Measurements from ENCODE around the gene HDAC5. TPM values are rescaled to one million over a fixed set of nuclear protein-coding genes. Genes with fewer than 3 reads are reported as not detected.

HDAC5 gene
- total and polyA plus RNA-seq, 2 donors (not counting 1 experiment from before 2014, with no cell fraction given), result 31.3 to 125 TPM

DNA sequence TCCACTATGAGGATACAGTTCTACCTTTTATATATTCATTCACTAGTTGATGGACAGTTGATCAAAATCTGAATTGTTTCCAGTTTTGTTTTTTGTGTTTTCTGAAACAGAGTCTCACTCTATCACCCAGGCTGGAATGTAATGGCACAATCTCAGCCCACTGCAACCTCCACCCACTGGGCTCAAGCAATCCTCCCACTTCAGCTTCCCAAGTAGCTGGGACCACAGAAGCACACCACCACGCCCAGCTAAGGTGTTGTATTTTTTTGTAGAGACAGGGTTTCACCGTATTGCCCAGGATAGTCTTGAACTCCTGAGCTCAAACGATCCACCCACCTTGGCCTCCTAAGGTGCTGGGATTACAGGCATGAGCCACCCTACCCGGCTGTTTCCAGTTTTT, 78.0 kb downstream of the HDAC5 start:
- H4K20me1 ChIP-seq (ENCODE audit: control insufficient read depth, extremely low read depth, insufficient read depth, low read length), result no peaks in the 10 kb centered on the region
- H3K36me3 ChIP-seq (ENCODE audit: control insufficient read depth, insufficient read depth, low read length), result peaks cover 5% of the 10 kb centered on the region
- H2AFZ ChIP-seq (ENCODE audit: low read length), result no peak overlapping the region
- no peak overlapping the region for H3K4me2 ChIP-seq (ENCODE audit: extremely low read depth, insufficient read depth, low read length)
- peaks cover 11% of the 10 kb centered on the region for H3K4me1 ChIP-seq (ENCODE audit: control insufficient read depth, extremely low read depth, insufficient read depth, low read length)
- no peak overlapping the region for H3K9ac ChIP-seq (ENCODE audit: insufficient read depth, low read length)
- TF ChIP-seq, protein P1, sequence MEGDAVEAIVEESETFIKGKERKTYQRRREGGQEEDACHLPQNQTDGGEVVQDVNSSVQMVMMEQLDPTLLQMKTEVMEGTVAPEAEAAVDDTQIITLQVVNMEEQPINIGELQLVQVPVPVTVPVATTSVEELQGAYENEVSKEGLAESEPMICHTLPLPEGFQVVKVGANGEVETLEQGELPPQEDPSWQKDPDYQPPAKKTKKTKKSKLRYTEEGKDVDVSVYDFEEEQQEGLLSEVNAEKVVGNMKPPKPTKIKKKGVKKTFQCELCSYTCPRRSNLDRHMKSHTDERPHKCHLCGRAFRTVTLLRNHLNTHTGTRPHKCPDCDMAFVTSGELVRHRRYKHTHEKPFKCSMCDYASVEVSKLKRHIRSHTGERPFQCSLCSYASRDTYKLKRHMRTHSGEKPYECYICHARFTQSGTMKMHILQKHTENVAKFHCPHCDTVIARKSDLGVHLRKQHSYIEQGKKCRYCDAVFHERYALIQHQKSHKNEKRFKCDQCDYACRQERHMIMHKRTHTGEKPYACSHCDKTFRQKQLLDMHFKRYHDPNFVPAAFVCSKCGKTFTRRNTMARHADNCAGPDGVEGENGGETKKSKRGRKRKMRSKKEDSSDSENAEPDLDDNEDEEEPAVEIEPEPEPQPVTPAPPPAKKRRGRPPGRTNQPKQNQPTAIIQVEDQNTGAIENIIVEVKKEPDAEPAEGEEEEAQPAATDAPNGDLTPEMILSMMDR (conservative IDR thresholded peaks at IDR 0.05 in 1 of 2, IDR thresholded peaks at IDR 0.05 in 1 of 2; ENCODE audit: low read depth in 1 of 2, low read length in 2 of 2), result no peak
- no peak for TF ChIP-seq EZH2 (IDR thresholded peaks at IDR 0.05; ENCODE audit: low read length, missing control alignments)
- H3K27me3 ChIP-seq (ENCODE audit: control insufficient read depth, insufficient read depth, low read length), result no peaks in the 10 kb centered on the region
- H3K9me3 ChIP-seq (ENCODE audit: control insufficient read depth, insufficient read depth, low read depth, low read length), result no peaks in the 10 kb centered on the region
- H3K27ac ChIP-seq (ENCODE audit: insufficient read depth, low read length), result no peak overlapping the region
- DNase-seq (ENCODE audit: low read depth in 2 of 2), result no peak
- no peak overlapping the region for H3K4me3 ChIP-seq (replicated peaks in 1 of 4; ENCODE audit: control extremely low read depth in 1 of 4, insufficient read depth in 1 of 4, low read depth in 3 of 4, low read length in 4 of 4)
- H3K79me2 ChIP-seq (ENCODE audit: control insufficient read depth, insufficient read depth, low read length), result peaks cover 36% of the 10 kb centered on the region

DNA sequence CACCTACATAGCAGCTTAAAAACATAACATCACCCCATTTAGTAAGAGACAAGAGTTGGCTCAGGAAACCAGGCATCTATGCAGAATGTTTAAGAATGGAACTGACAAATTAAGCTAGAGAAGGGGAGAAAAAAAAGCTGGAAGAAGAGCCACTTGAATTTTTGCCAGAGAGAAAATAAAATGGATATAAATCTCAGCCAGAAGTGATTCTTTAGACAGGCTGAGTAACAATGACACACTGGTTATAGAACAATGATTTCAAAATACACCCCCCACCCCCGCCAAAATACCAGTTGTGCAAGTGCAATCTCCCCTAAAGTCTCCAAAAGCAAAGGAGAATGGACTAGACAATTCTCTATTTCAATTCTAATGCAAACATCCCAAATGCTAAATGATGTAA, 79.4 kb downstream of the HDAC5 start:
- Histone ChIP-seq H2AFZ (ENCODE audit: low read length) (no peak overlapping the region), H3K27ac (ENCODE audit: insufficient read depth, low read length) (peak overlapping the region; percentile 28), H3K9ac (ENCODE audit: insufficient read depth, low read length) (no peak overlapping the region), H3K36me3 (ENCODE audit: control insufficient read depth, insufficient read depth, low read length) (peaks cover 1% of the 10 kb centered on the region), H4K20me1 (ENCODE audit: control insufficient read depth, extremely low read depth, insufficient read depth, low read length) (no peaks in the 10 kb centered on the region), H3K4me1 (ENCODE audit: control insufficient read depth, extremely low read depth, insufficient read depth, low read length) (peaks cover 11% of the 10 kb centered on the region), H3K4me3 (replicated peaks in 1 of 4; ENCODE audit: control extremely low read depth in 1 of 4, insufficient read depth in 1 of 4, low read depth in 3 of 4, low read length in 4 of 4) (no peak overlapping the region), H3K4me2 (ENCODE audit: extremely low read depth, insufficient read depth, low read length) (no peak overlapping the region), H3K27me3 (ENCODE audit: control insufficient read depth, insufficient read depth, low read length) (no peaks in the 10 kb centered on the region), H3K79me2 (ENCODE audit: control insufficient read depth, insufficient read depth, low read length) (peaks cover 38% of the 10 kb centered on the region), H3K9me3 (ENCODE audit: control insufficient read depth, insufficient read depth, low read depth, low read length) (no peaks in the 10 kb centered on the region)
- peak; percentile 46 to 51 for DNase-seq (ENCODE audit: low read depth in 2 of 2)
- TF ChIP-seq EZH2 (IDR thresholded peaks at IDR 0.05; ENCODE audit: low read length, missing control alignments), result no peak
- TF ChIP-seq, protein P1 (conservative IDR thresholded peaks at IDR 0.05 in 1 of 2, IDR thresholded peaks at IDR 0.05 in 1 of 2; ENCODE audit: low read depth in 1 of 2, low read length in 2 of 2), result no peak

DNA sequence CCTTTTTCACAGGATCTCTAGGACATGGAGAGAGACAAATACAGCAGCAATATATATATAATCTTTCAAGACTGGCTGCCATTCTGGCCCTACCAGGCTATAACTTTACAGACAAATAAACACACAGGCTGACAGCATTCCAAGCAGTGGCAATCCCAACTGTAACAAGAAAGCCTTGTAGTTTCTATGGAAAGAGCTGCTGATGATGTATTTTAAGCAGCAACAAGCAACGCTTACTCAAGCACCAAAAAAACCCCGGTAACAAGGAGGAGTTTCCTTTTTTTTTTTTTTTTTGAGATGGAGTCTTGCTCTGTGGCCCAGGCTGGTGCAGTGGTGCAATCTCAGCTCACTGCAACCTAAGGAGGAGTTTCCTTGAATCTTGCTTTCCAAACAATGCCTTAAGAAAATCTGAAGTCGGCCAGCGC, 80.2 kb downstream of the HDAC5 start:
- Histone ChIP-seq H3K4me1 (ENCODE audit: control insufficient read depth, extremely low read depth, insufficient read depth, low read length) (peaks cover 11% of the 10 kb centered on the region), H4K20me1 (ENCODE audit: control insufficient read depth, extremely low read depth, insufficient read depth, low read length) (no peaks in the 10 kb centered on the region), H2AFZ (ENCODE audit: low read length) (no peak overlapping the region), H3K79me2 (ENCODE audit: control insufficient read depth, insufficient read depth, low read length) (peaks cover 36% of the 10 kb centered on the region), H3K9me3 (ENCODE audit: control insufficient read depth, insufficient read depth, low read depth, low read length) (no peaks in the 10 kb centered on the region), H3K27me3 (ENCODE audit: control insufficient read depth, insufficient read depth, low read length) (no peaks in the 10 kb centered on the region), H3K4me2 (ENCODE audit: extremely low read depth, insufficient read depth, low read length) (no peak overlapping the region), H3K9ac (ENCODE audit: insufficient read depth, low read length) (no peak overlapping the region), H3K27ac (ENCODE audit: insufficient read depth, low read length) (peak overlapping the region; percentile 34), H3K36me3 (ENCODE audit: control insufficient read depth, insufficient read depth, low read length) (peaks cover 2% of the 10 kb centered on the region), H3K4me3 (replicated peaks in 1 of 4; ENCODE audit: control extremely low read depth in 1 of 4, insufficient read depth in 1 of 4, low read depth in 3 of 4, low read length in 4 of 4) (no peak overlapping the region)
- TF ChIP-seq, protein P1 (conservative IDR thresholded peaks at IDR 0.05 in 1 of 2, IDR thresholded peaks at IDR 0.05 in 1 of 2; ENCODE audit: low read depth in 1 of 2, low read length in 2 of 2), result no peak
- TF ChIP-seq EZH2 (IDR thresholded peaks at IDR 0.05; ENCODE audit: low read length, missing control alignments), result no peak
- peak in 1 of 2 donors; percentile 84 for DNase-seq (ENCODE audit: low read depth in 2 of 2)
